Kidney (tissue), 14 donors: ENCODE results near the gene PNKP. TPM values are rescaled to one million over a fixed set of nuclear protein-coding genes. Genes with fewer than 3 reads are reported as not detected.

ENCODE experiments used
- DNase-seq, 5 donors: peaks; one replicate each; pipeline ENCODE4 v3.0.0-alpha.2; 2013 to 2020
- FAIRE-seq: peaks from 2 replicates; lab custom pipeline; 2012; peaks lifted over from hg19 to GRCh38; lab: Jason Lieb, UNC
- H3K27ac ChIP-seq, 2 donors: one replicate each; pipeline ENCODE4 v1.7.0; 2013; ENCODE audit warnings: low read depth in 2 of 2, low read length in 2 of 2, inconsistent platforms in 1 of 2
- H3K27me3 ChIP-seq: one replicate; pipeline ENCODE4 v1.7.1; 2013; ENCODE audit warnings: low read length, inconsistent platforms; ENCODE audit not compliant: control insufficient read depth, insufficient read depth
- H3K36me3 ChIP-seq, 3 donors: one replicate each; pipeline versions ENCODE4 v1.7.0 to v1.7.1; 2013; ENCODE audit warnings: low read length in 3 of 3, control low read depth in 1 of 3, inconsistent platforms in 1 of 3; ENCODE audit not compliant: insufficient read depth in 3 of 3, control insufficient read depth in 2 of 3
- H3K4me1 ChIP-seq, 3 donors: one replicate each; pipeline versions ENCODE4 v1.7.0 to v1.7.1; 2013; ENCODE audit warnings: low read length in 3 of 3, inconsistent platforms in 1 of 3, low read depth in 1 of 3; ENCODE audit not compliant: control insufficient read depth in 2 of 3, insufficient read depth in 2 of 3
- H3K4me3 ChIP-seq, 3 donors: one replicate each; pipeline versions ENCODE4 v1.7.0 to v1.8.1; 2013; ENCODE audit warnings: low read length in 3 of 3, control low read depth in 1 of 3, inconsistent platforms in 1 of 3
- H3K9ac ChIP-seq, 3 donors: one replicate each; pipeline versions ENCODE4 v1.7.0 to v1.7.1; 2013; ENCODE audit warnings: low read length in 3 of 3, control low read depth in 1 of 3, inconsistent platforms in 1 of 3
- H3K9me3 ChIP-seq, 3 donors: one replicate each; pipeline versions ENCODE4 v1.7.0 to v1.7.1; 2013; ENCODE audit warnings: low read length in 3 of 3, control low read depth in 1 of 3, inconsistent platforms in 1 of 3; ENCODE audit not compliant: control insufficient read depth in 2 of 3, insufficient read depth in 1 of 3
- intact Hi-C: fragments of 100-400 bp; cut with DNase I; formaldehyde crosslinking; loops from one replicate; pipeline ENCODE4 v1.11.1; 2022
- polyA plus RNA-seq: library from polyadenylated mRNA; stranded (reverse); fragments of 350-450 nt; fragmentation: Illumina TruSeq; extraction: RNeasy Lipid Tissue Mini Kit (QIAGEN cat#74804); gene quantifications from one replicate; pipeline ENCODE4 v1.2.3, GENCODE V29; 2014; ENCODE audit warnings: low read depth, low replicate concordance; ENCODE audit not compliant: insufficient read depth
- total RNA-seq: library from RNA; stranded (reverse); fragmentation: NEBNext Ultra II Directional; extraction: Animal tissue kit (Norgen Biotek cat#: 25700); gene quantifications from one replicate; pipeline ENCODE4 v1.2.1, GENCODE V29; 2021
- TF ChIP-seq, protein P1 (sequence below): IDR thresholded peaks from 3 replicates; pipeline ENCODE4 v1.5.1; 2012; ENCODE audit warnings: mild to moderate bottlenecking, moderate library complexity, borderline replicate concordance; ENCODE audit not compliant: insufficient read depth; ENCODE audit errors: extremely low read depth
- donor health status: control.
- donor health status: control.
- donor health status: control.
- donor health status: control.
- donor health status: control.
- donor health status: DM: yes; HTN: yes; CAD: no.
- donor health status: Normal renal cell carcinoma (clear cell type).

PNKP gene
- total and polyA plus RNA-seq, 2 donors from 2014 or later, result 45.5 to 101 TPM

DNA sequence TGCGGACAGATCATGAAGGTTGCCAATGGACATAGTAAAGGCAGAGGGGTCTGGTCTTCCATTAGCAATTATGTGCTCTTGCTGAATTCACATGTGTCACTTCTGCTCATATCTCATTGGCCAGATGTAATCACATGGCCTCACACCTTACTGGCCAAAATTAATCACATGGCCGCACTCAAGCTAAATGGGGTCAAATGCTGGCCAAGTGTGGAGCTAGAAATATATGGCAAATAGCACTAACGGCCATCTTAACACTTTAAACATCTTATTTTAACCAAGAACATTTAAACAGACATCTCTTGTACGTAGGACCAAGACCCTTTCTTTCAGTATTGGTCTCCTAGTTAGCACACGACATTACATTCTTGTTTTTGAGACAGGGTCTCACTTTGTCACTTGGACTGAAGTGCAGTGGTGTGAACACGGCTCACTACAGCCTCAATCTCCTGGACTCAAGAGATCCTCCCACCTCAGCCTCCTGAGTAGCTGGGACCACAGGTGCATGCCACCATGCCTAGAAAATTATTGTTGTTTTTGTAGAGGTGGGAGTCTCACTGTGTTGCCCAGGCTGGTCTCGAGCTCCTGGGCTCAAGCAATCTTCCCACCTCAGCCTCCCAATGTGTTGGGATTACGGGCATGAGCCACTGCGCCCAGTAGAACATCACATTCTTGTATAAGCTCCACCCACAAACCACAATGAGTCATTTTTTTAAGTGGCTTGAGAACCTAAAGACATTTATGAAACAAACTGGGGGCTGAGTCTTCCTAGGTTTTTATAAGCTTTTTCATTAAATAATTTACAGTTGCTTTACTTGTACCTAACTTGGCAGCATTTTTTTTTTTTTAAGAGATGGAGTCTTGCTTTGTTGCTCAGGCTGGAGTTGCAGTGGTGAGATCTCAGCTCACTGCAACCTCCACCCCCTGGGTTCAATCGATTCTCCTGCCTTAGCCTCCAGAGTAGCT is 19.4 kb downstream of the PNKP start:
- H3K36me3 ChIP-seq, result no peaks in the 10 kb centered on the region
- H3K4me3 ChIP-seq, result no peak overlapping the region
- no peaks in the 10 kb centered on the region for H3K27me3 ChIP-seq
- intact Hi-C loops, result no loop called here
- TF ChIP-seq, protein P1, sequence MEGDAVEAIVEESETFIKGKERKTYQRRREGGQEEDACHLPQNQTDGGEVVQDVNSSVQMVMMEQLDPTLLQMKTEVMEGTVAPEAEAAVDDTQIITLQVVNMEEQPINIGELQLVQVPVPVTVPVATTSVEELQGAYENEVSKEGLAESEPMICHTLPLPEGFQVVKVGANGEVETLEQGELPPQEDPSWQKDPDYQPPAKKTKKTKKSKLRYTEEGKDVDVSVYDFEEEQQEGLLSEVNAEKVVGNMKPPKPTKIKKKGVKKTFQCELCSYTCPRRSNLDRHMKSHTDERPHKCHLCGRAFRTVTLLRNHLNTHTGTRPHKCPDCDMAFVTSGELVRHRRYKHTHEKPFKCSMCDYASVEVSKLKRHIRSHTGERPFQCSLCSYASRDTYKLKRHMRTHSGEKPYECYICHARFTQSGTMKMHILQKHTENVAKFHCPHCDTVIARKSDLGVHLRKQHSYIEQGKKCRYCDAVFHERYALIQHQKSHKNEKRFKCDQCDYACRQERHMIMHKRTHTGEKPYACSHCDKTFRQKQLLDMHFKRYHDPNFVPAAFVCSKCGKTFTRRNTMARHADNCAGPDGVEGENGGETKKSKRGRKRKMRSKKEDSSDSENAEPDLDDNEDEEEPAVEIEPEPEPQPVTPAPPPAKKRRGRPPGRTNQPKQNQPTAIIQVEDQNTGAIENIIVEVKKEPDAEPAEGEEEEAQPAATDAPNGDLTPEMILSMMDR, result no peak
- H3K9ac ChIP-seq, result no peak overlapping the region
- H3K9me3 ChIP-seq, result no peaks in the 10 kb centered on the region
- peaks cover 0 to 14% (median 9%) of the 10 kb centered on the region in 3 donors for H3K4me1 ChIP-seq
- H3K27ac ChIP-seq, result no peak overlapping the region
- DNase-seq, result no peak
- FAIRE-seq, result no peak

GRCh38 chr19:49846408-49846807 is 21.0 kb downstream of the PNKP start:
- no peak for DNase-seq
- H3K4me3 ChIP-seq, result no peak overlapping the region
- no peak overlapping the region for H3K27ac ChIP-seq
- no peak overlapping the region for H3K9ac ChIP-seq
- FAIRE-seq, result no peak
- TF ChIP-seq, protein P1, result no peak
- no peaks in the 10 kb centered on the region for H3K9me3 ChIP-seq
- no peaks in the 10 kb centered on the region for H3K36me3 ChIP-seq
- H3K27me3 ChIP-seq, result no peaks in the 10 kb centered on the region
- intact Hi-C loops, result no loop called here
- peaks cover 0 to 4% (median 0%) of the 10 kb centered on the region in 3 donors for H3K4me1 ChIP-seq

GRCh38 chr19:49845414-49845813 is 22.0 kb downstream of the PNKP start:
- FAIRE-seq (no peak), DNase-seq (no peak)
- intact Hi-C loops, result no loop called here
- Histone ChIP-seq H3K4me1 (peaks cover 0 to 4% (median 0%) of the 10 kb centered on the region in 3 donors), H3K36me3 (no peaks in the 10 kb centered on the region), H3K27me3 (no peaks in the 10 kb centered on the region), H3K9ac (no peak overlapping the region), H3K4me3 (no peak overlapping the region), H3K27ac (no peak overlapping the region), H3K9me3 (no peaks in the 10 kb centered on the region)
- TF ChIP-seq, protein P1, result no peak
